KOPT-K1 (cell line): ENCODE data around the gene DDX20.

ENCODE experiments used
- H3K27ac ChIP-seq: fragments of 200-600 bp; sonication (generic); 2 replicates; pipeline ENCODE4 v1.5.1; 2016; ENCODE audit warnings: antibody characterized with exemption, mild to moderate bottlenecking, low read depth, low read length; ENCODE audit not compliant: poor library complexity, severe bottlenecking
- H3K36me3 ChIP-seq: fragments of 200-600 bp; sonication (generic); 2 replicates; pipeline ENCODE4 v1.5.1; 2017; ENCODE audit warnings: antibody characterized with exemption, mild to moderate bottlenecking, low read length, moderate library complexity; ENCODE audit not compliant: insufficient read depth
- H3K9me3 ChIP-seq: fragments of 200-600 bp; sonication (generic); 2 replicates; pipeline ENCODE4 v1.5.1; 2017; ENCODE audit warnings: antibody characterized with exemption, low read length, mild to moderate bottlenecking; ENCODE audit not compliant: insufficient read depth, poor library complexity, severe bottlenecking

DDX20 gene

DNA sequence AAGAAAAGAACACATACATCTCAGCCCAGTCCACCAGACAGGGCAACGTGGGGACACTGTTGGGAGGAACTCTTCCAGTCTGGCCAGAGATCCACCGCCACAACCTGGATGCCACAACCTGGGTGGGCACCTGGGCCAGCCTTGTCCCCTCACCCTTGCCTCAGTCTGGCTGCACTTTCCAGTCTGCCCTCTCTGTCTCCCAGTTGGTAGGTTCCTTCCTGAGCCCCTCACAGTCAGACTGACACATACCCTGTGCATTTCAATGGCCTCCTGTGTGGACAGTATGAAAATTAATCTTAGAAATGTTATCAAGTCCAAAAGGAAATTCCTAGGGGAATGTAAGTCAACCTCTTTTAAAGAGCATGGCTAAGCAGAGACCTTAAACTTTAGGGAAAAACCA lies 49.5 kb downstream of the DDX20 start:
- Histone ChIP-seq H3K36me3 (no peaks in the 10 kb centered on the region), H3K9me3 (peaks cover 4% of the 10 kb centered on the region), H3K27ac (no peak overlapping the region)

DNA sequence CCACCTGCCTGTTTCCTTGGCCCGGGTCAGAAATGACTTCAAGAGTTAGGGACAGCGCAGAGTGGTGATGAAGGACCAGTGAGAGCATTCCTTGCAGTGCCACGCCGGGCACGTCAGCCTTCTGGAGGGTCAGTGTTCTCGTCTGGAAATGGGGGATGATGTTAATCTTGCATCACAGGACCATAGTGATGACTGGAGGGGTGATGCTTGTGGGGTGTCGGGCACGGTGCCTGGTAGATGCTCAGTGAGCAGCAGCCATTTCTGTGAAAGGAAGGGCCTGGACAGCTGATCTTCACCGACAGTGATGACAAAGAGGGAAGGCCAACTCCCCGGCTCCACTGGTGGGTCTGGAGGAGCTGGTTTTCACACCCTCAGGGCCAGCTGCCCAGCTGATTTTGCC lies 56.2 kb downstream of the DDX20 start:
- Histone ChIP-seq H3K9me3 (peaks cover 4% of the 10 kb centered on the region), H3K27ac (no peak overlapping the region), H3K36me3 (no peaks in the 10 kb centered on the region)

DNA sequence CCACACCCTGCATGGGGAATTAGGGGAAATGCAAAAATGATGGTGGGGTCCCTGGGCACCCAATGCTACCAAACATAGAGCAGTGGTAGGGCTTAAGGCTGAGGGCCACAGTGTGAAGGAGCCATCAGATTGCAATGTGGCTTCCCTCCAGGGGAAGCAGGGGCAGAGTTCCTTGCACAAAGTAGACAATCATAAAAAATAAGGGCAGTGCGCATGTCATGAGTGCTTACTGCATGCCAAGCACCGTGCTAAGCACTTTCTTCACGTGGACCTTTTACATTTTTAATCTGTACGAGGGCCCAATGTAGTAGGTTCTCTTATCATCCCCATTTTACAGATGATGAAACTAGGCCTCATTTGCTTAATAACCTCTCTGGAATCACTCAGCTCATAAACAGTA lies 56.6 kb downstream of the DDX20 start:
- no peaks in the 10 kb centered on the region for H3K36me3 ChIP-seq
- H3K9me3 ChIP-seq: peaks cover 4% of the 10 kb centered on the region
- no peak overlapping the region for H3K27ac ChIP-seq

DNA sequence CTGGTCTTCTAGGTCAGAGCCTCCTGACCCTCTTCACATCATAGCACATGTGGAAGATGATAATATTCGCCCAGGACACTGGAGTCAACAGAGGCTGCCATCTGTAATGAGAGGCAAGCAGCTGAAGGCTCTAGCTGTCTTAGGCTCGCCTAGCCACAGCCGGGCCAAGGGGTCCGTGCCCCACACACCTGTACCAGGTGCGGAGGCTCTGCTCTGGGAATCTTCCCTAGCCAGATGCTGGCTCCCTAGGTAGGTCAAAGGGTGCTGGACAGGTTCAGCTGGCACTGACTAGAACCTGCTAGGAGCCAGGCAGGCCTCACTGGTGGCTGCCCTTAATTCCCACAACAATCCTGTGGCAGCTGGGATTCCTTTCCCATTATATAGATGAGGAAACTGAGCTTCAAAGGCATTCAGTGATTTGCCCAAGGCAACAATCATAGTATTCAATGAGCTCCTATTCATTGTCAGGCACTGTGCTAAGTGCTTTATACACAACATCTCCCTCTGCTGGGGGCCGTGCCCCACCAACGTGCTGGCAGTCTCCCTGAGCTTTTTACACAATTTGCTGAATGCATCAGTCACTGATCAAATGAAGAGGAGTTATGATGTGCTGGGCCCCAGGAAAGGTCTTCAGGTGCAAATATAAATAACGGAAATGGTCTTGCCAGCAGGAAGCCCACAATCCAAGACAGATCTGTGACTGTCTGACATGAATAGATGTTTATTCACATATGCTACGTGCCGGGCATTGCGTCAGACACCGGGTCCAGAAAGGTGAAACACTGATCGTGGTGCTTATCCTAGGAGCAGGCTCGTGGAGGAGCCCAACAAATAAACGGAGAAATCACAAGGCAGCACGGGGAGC lies 58.0 kb downstream of the DDX20 start:
- Histone ChIP-seq H3K36me3 (no peaks in the 10 kb centered on the region), H3K27ac (no peak overlapping the region), H3K9me3 (no peaks in the 10 kb centered on the region)

GRCh38 chr1:111814305-111814628 lies 58.6 kb downstream of the DDX20 start:
- Histone ChIP-seq H3K27ac (no peak overlapping the region), H3K36me3 (no peaks in the 10 kb centered on the region), H3K9me3 (no peaks in the 10 kb centered on the region)

GRCh38 chr1:111814642-111815041 lies 58.9 kb downstream of the DDX20 start:
- Histone ChIP-seq H3K9me3 (no peaks in the 10 kb centered on the region), H3K36me3 (no peaks in the 10 kb centered on the region), H3K27ac (no peak overlapping the region)
